ENCODE data around the gene GFI1B.

Gene GFI1B

DNA sequence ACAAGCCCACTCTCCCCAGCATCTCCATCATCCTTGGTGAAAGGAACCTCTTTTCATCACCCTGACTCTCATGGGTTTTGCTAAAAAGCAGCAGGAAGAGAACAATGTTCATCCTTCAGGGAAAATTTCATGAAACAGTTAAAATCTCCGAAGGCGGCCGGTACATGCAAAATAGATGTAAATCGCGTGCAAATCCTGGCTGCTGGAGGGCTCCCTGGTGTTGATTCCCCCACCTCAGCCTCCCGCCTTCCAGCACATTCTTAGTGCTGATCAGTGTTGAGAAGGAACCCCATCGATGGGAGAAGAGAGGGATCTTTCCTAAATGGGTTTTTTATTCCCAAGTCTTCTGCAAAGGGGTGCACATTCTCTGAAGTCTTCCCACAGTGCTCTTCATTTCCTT lies 8.7 kb upstream of the GFI1B start:
- H3K4me1 ChIP-seq (ENCODE audit: control insufficient read depth, insufficient read depth, low read length), result 0 out of 2 replicates have a peak, but pooled peaks cover 6% of the 10 kb centered on the region
- no peaks in the 10 kb centered on the region for H3K9me3 ChIP-seq (ENCODE audit: control insufficient read depth, insufficient read depth, low read depth, low read length)
- H3K27me3 ChIP-seq (ENCODE audit: control insufficient read depth, insufficient read depth, low read length), result peaks cover 21% of the 10 kb centered on the region
- H3K27ac ChIP-seq (ENCODE audit: low read depth, low read length), result no peak overlapping the region
- H3K4me3 ChIP-seq (ENCODE audit: low read depth, low read length), result no peak overlapping the region
- H3K36me3 ChIP-seq (ENCODE audit: control insufficient read depth, insufficient read depth, low read length), result no peaks in the 10 kb centered on the region
- no peak overlapping the region for H3K9ac ChIP-seq (ENCODE audit: low read length)

DNA sequence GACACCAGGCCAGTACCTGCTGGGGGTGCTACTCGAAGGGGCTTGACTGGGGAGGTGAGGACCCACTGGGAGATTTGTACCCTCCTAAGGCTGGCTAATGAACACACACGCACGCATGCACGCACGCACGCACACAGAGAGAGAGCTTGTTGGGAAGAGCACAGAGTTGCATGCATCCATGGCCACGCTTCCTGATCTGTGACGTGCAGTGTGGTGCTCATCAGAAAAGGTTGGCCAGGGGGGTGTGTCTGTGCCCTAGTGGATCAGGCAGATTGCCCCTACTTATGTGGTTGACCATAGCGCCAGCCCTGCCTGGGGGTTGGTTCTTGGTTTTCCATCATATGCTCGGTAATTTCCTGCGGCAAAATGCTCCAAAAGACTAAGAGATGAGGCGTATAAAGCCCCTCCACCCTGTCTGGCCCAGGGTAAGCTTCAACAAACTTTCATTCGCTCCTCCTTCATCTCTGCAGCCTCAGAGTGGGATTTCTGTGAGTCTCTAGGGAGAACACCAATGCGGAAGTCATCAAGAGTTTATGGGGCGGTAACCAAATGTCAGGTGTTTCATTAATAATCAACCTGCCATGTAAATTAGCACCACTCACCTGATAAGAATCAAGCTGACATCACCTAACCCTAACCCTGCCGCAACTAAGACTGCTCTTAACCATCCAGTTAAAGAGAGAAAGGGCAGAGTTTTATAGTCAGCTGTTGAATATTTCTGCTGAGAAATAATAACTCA lies 8.0 kb upstream of the GFI1B start:
- no peak overlapping the region for H3K27ac ChIP-seq (ENCODE audit: low read depth, low read length)
- 0 out of 2 replicates have a peak, but pooled peaks cover 6% of the 10 kb centered on the region for H3K4me1 ChIP-seq (ENCODE audit: control insufficient read depth, insufficient read depth, low read length)
- H3K36me3 ChIP-seq (ENCODE audit: control insufficient read depth, insufficient read depth, low read length), result no peaks in the 10 kb centered on the region
- H3K9ac ChIP-seq (ENCODE audit: low read length), result no peak overlapping the region
- no peak overlapping the region for H3K4me3 ChIP-seq (ENCODE audit: low read depth, low read length)
- H3K9me3 ChIP-seq (ENCODE audit: control insufficient read depth, insufficient read depth, low read depth, low read length), result no peaks in the 10 kb centered on the region
- peaks cover 29% of the 10 kb centered on the region for H3K27me3 ChIP-seq (ENCODE audit: control insufficient read depth, insufficient read depth, low read length)

- Histone ChIP-seq H3K27me3 (ENCODE audit: control insufficient read depth, insufficient read depth, low read length) (peaks cover 39% of the 10 kb centered on the region), H3K9me3 (ENCODE audit: control insufficient read depth, insufficient read depth, low read depth, low read length) (no peaks in the 10 kb centered on the region), H3K27ac (ENCODE audit: low read depth, low read length) (no peak overlapping the region), H3K36me3 (ENCODE audit: control insufficient read depth, insufficient read depth, low read length) (no peaks in the 10 kb centered on the region), H3K4me1 (ENCODE audit: control insufficient read depth, insufficient read depth, low read length) (0 out of 2 replicates have a peak, but pooled peaks cover 6% of the 10 kb centered on the region), H3K9ac (ENCODE audit: low read length) (no peak overlapping the region), H3K4me3 (ENCODE audit: low read depth, low read length) (no peak overlapping the region)
These were observed 5.3 kb upstream of the GFI1B start for GRCh38 chr9:132973166-132973565.

DNA sequence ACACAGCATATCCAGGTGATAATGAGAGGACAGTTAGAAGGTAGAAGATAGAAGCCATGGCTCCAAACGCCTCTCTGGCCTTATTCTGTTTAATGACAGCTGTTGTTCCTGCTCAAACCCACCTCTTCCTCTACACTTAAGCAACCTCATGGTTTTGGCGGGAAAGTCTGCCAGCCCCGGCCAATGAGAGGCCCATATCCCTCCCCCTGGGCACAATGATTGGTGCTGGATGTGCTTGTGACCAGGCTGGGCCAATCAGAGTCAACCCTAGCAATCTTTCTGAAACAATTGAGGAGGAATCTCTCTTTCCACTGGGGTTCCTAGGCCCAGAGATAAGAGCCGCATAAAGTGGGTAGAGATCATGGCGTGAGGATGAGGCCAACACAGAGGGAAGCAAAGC lies 4.8 kb upstream of the GFI1B start:
- H3K27me3 ChIP-seq (ENCODE audit: control insufficient read depth, insufficient read depth, low read length), result peaks cover 44% of the 10 kb centered on the region
- no peak overlapping the region for H3K9ac ChIP-seq (ENCODE audit: low read length)
- H3K4me3 ChIP-seq (ENCODE audit: low read depth, low read length), result no peak overlapping the region
- no peak overlapping the region for H3K27ac ChIP-seq (ENCODE audit: low read depth, low read length)
- no peaks in the 10 kb centered on the region for H3K9me3 ChIP-seq (ENCODE audit: control insufficient read depth, insufficient read depth, low read depth, low read length)
- H3K36me3 ChIP-seq (ENCODE audit: control insufficient read depth, insufficient read depth, low read length), result no peaks in the 10 kb centered on the region
- H3K4me1 ChIP-seq (ENCODE audit: control insufficient read depth, insufficient read depth, low read length), result peaks cover 10% of the 10 kb centered on the region

DNA sequence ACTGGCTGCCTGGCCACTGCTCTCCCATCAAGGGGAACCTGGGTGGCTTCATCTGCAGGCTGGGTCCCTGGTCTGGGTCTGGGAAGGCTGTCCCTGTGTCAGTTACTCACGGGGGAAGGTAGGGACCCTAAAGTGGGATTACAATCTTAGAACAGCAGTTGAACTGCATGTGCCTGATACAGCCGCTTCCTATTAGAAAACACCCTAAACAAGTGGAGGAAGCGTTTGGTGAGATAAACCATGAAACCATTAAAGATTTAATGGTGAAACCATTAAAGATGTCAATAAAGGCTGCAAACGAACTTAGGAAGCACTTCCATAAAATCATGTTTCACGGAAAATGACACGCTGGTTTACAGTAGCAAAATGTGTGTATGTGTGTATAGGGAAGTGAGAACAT lies 2.5 kb upstream of the GFI1B start:
- H3K9me3 ChIP-seq (ENCODE audit: control insufficient read depth, insufficient read depth, low read depth, low read length), result no peaks in the 10 kb centered on the region
- peaks cover 67% of the 10 kb centered on the region for H3K27me3 ChIP-seq (ENCODE audit: control insufficient read depth, insufficient read depth, low read length)
- H3K4me1 ChIP-seq (ENCODE audit: control insufficient read depth, insufficient read depth, low read length), result peaks cover 7% of the 10 kb centered on the region
- H3K27ac ChIP-seq (ENCODE audit: low read depth, low read length), result no peak overlapping the region
- H3K36me3 ChIP-seq (ENCODE audit: control insufficient read depth, insufficient read depth, low read length), result no peaks in the 10 kb centered on the region
- no peak overlapping the region for H3K9ac ChIP-seq (ENCODE audit: low read length)
- H3K4me3 ChIP-seq (ENCODE audit: low read depth, low read length), result no peak overlapping the region

DNA sequence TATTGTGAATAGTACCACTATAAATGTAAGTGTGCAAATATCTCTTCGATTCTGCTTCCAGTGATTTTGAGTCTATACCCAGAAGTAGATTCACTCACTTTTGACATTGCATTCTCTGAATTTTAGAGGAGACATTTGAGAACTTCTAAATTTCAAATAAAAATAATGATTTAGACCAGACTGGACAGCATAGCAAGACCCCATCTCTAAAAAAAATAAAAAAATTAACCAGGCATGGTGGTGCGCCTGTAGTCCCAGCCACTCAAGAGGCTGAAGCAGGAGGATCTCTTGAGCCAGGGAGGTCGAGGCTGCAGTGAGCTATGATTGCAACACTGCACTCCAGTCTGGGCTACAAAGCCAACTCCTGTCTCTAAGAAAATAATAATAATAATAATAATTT lies 1.9 kb upstream of the GFI1B start:
- H3K27ac ChIP-seq (ENCODE audit: low read depth, low read length), result no peak overlapping the region
- H3K9me3 ChIP-seq (ENCODE audit: control insufficient read depth, insufficient read depth, low read depth, low read length), result no peaks in the 10 kb centered on the region
- H3K4me3 ChIP-seq (ENCODE audit: low read depth, low read length), result no peak overlapping the region
- H3K36me3 ChIP-seq (ENCODE audit: control insufficient read depth, insufficient read depth, low read length), result no peaks in the 10 kb centered on the region
- peaks cover 69% of the 10 kb centered on the region for H3K27me3 ChIP-seq (ENCODE audit: control insufficient read depth, insufficient read depth, low read length)
- H3K4me1 ChIP-seq (ENCODE audit: control insufficient read depth, insufficient read depth, low read length), result peaks cover 7% of the 10 kb centered on the region
- no peak overlapping the region for H3K9ac ChIP-seq (ENCODE audit: low read length)

GRCh38 chr9:132978112-132978450 lies 413 bp upstream of the GFI1B start:
- H3K27me3 ChIP-seq (ENCODE audit: control insufficient read depth, insufficient read depth, low read length), result peaks cover 64% of the 10 kb centered on the region
- H3K4me1 ChIP-seq (ENCODE audit: control insufficient read depth, insufficient read depth, low read length), result peaks cover 7% of the 10 kb centered on the region
- no peak overlapping the region for H3K27ac ChIP-seq (ENCODE audit: low read depth, low read length)
- no peak overlapping the region; the same call in 1 of the 2 replicates for H3K4me3 ChIP-seq (ENCODE audit: low read depth, low read length)
- H3K36me3 ChIP-seq (ENCODE audit: control insufficient read depth, insufficient read depth, low read length), result no peaks in the 10 kb centered on the region
- no peak overlapping the region for H3K9ac ChIP-seq (ENCODE audit: low read length)
- H3K9me3 ChIP-seq (ENCODE audit: control insufficient read depth, insufficient read depth, low read depth, low read length), result no peaks in the 10 kb centered on the region

GRCh38 chr9:132980157-132980556 lies 1.7 kb downstream of the GFI1B start:
- no peaks in the 10 kb centered on the region for H3K9me3 ChIP-seq (ENCODE audit: control insufficient read depth, insufficient read depth, low read depth, low read length)
- peaks cover 7% of the 10 kb centered on the region for H3K4me1 ChIP-seq (ENCODE audit: control insufficient read depth, insufficient read depth, low read length)
- no peak overlapping the region for H3K27ac ChIP-seq (ENCODE audit: low read depth, low read length)

GRCh38 chr9:132982458-132982857 lies 4.0 kb downstream of the GFI1B start:
- Histone ChIP-seq H3K27me3 (ENCODE audit: control insufficient read depth, insufficient read depth, low read length) (peaks cover 41% of the 10 kb centered on the region), H3K36me3 (ENCODE audit: control insufficient read depth, insufficient read depth, low read length) (no peaks in the 10 kb centered on the region), H3K9ac (ENCODE audit: low read length) (no peak overlapping the region), H3K9me3 (ENCODE audit: control insufficient read depth, insufficient read depth, low read depth, low read length) (no peaks in the 10 kb centered on the region), H3K27ac (ENCODE audit: low read depth, low read length) (no peak overlapping the region), H3K4me1 (ENCODE audit: control insufficient read depth, insufficient read depth, low read length) (peaks cover 7% of the 10 kb centered on the region), H3K4me3 (ENCODE audit: low read depth, low read length) (no peak overlapping the region)

More at GRCh38 chr9:132980157-132980556, 1.7 kb downstream of the GFI1B start:
- Histone ChIP-seq H3K4me3 (ENCODE audit: low read depth, low read length) (no peak overlapping the region), H3K9ac (ENCODE audit: low read length) (no peak overlapping the region), H3K36me3 (ENCODE audit: control insufficient read depth, insufficient read depth, low read length) (no peaks in the 10 kb centered on the region), H3K27me3 (ENCODE audit: control insufficient read depth, insufficient read depth, low read length) (peaks cover 52% of the 10 kb centered on the region)

GRCh38 chr9:132983491-132984201 lies 5.2 kb downstream of the GFI1B start:
- Histone ChIP-seq H3K4me3 (ENCODE audit: low read depth, low read length) (no peak overlapping the region), H3K27ac (ENCODE audit: low read depth, low read length) (no peak overlapping the region), H3K9ac (ENCODE audit: low read length) (no peak overlapping the region), H3K9me3 (ENCODE audit: control insufficient read depth, insufficient read depth, low read depth, low read length) (no peaks in the 10 kb centered on the region), H3K27me3 (ENCODE audit: control insufficient read depth, insufficient read depth, low read length) (peaks cover 32% of the 10 kb centered on the region), H3K36me3 (ENCODE audit: control insufficient read depth, insufficient read depth, low read length) (no peaks in the 10 kb centered on the region), H3K4me1 (ENCODE audit: control insufficient read depth, insufficient read depth, low read length) (peaks cover 4% of the 10 kb centered on the region)

DNA sequence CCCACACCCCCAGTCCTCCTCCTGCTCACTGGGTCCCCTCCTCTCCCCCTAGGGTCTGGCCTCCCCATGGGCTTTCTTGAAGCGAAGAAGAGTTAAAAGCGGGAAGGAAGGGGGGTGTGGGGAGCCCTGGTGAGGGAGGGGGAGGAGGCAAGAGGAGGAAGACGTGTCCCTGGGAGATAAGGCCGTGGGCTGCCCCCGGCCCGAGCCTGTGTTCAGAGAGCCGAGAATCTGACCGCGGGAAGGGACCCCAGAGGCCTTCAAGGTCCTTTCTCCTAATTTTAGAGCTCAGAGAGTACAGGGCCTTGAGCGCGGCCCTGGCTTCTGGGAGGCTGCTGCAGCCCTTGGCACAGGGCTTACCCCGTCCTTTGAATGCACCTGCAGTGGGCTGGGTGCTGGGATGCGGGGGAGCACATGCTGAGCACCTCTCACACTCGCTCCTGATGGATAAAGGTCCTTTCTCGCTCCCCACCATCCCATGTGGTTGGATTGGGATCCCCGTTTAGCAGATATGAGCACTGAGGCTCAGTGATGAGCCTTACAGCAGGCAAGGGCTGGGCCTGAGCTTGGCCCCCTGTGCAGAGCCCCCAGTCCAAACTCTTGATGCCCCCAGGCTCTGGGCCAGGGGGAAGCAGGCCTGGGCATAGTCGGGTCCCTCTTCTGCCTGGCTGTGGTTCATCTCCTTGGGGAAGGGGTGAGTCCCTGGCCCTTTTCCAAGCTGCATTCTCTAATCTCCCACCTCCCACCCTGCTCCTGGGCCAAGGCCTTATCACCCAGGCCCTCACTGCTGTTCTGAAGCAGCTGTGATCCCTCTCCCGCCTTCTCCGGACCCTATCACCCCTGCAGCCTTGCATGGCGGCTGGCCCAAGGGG lies 5.9 kb downstream of the GFI1B start:
- Histone ChIP-seq H3K36me3 (ENCODE audit: control insufficient read depth, insufficient read depth, low read length) (no peaks in the 10 kb centered on the region), H3K9ac (ENCODE audit: low read length) (no peak overlapping the region), H3K9me3 (ENCODE audit: control insufficient read depth, insufficient read depth, low read depth, low read length) (no peaks in the 10 kb centered on the region), H3K27me3 (ENCODE audit: control insufficient read depth, insufficient read depth, low read length) (peaks cover 24% of the 10 kb centered on the region), H3K4me1 (ENCODE audit: control insufficient read depth, insufficient read depth, low read length) (no peaks in the 10 kb centered on the region), H3K27ac (ENCODE audit: low read depth, low read length) (no peak overlapping the region), H3K4me3 (ENCODE audit: low read depth, low read length) (no peak overlapping the region)
